GM12892 (cell line): ENCODE results near the gene MYH10.

Source experiments
- POLR2A ChIP-seq: IDR thresholded peaks from 2 replicates; pipeline ENCODE4 v1.6.1; 2011; ENCODE audit warnings: low read depth, low read length, control low read depth
- POLR2AphosphoS5 ChIP-seq: IDR thresholded peaks from 2 replicates; pipeline ENCODE4 v1.6.1; 2011; ENCODE audit warnings: low read depth, low read length, control low read depth

- no peak for TF ChIP-seq POLR2A
- no peak for TF ChIP-seq POLR2AphosphoS5
Observed at GRCh38 chr17:8534498-8535188, 95.9 kb downstream of the MYH10 start.
